ENCODE results near the gene ZNF536.
A peak's percentile ranks its signal among the peaks of the same experiment; 100 is the strongest.
"Not testable (repeated sequence)": the region's sequence is repeated elsewhere in the genome, so short reads cannot be mapped to it uniquely, and the experiment has no call there.

ZNF536 gene

DNA sequence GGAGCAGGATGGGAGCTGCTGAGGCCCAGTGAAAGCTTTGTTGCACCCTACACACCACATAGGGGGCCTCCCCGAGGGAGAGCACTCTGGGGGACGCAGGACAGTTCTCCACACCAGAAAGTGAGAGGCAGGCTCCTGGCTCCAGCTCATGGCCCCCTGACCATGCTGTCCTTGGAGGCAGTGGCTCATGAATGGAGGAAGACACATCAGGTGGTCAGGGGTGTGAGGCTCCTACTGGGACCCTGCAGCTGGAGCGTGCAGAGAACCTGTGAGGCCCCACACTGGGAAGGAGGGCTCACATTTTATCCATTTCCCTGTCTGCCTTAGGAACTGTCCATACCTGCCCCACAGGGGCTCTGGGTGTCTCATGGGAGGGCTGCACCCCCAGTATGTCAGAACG, 85.3 kb downstream of the ZNF536 start:
- DNase-seq (ENCODE audit: low read depth in 1 of 2, low spot score in 1 of 2): no peak
- no peak for TF ChIP-seq JUND (IDR thresholded peaks at IDR 0.05; ENCODE audit: low read depth)
- in situ Hi-C loops (cut with HindIII; ENCODE audit: low pct_unique_long_range_greater_than_20kb, low sequenced_read_pairs): no loop called here

- no peak for DNase-seq (ENCODE audit: low read depth in 1 of 2, low spot score in 1 of 2)
- in situ Hi-C loops (cut with HindIII; ENCODE audit: low pct_unique_long_range_greater_than_20kb, low sequenced_read_pairs): no loop called here
- no peak for TF ChIP-seq JUND (IDR thresholded peaks at IDR 0.05; ENCODE audit: low read depth)
These were observed 87.7 kb downstream of the ZNF536 start for GRCh38 chr19:30459859-30460258.

DNA sequence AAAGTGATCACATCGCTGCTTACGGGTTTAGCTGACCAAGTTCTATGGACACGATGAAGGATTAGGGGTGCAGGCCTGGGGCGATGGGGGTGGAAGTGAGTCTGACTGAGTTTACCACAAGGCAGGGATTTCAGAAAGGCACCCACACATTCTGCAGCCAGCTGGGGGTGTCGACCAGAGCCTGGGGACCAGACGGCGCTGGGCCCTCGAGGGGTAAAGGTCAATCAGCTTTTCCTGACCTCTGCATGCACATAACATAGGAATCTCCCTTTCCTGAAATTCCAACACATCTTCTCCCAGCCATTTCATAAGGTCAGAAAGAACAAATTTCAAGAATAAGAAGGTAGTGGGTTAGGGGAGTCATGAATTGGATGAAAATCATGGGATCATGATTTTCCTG, 92.0 kb downstream of the ZNF536 start:
- in situ Hi-C loops (cut with HindIII; ENCODE audit: low pct_unique_long_range_greater_than_20kb, low sequenced_read_pairs): no loop called here
- no peak for DNase-seq (ENCODE audit: low read depth in 1 of 2, low spot score in 1 of 2)
- no peak for TF ChIP-seq JUND (IDR thresholded peaks at IDR 0.05; ENCODE audit: low read depth)

DNA sequence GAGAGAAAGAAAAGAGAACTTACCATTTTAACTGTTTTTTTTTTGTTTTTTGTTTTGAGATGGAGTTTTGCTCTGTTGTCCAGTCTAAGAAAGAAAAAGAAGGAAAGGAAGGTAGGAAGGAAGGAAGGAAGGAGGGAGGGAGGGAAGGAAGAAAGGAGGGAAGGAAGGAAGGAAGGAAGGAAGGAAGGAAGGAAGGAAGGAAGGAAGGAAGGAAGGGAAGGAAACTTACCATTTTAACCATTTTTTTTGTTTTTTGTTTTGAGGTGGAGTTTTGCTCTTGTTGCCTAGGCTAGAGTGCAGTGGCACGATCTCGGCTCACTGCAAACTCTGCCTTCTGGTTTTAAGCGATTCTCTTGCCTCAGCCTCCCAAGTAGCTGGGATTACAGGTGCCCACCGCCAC, 94.4 kb downstream of the ZNF536 start:
- DNase-seq (ENCODE audit: low read depth in 1 of 2, low spot score in 1 of 2); in situ Hi-C loops (cut with HindIII; ENCODE audit: low pct_unique_long_range_greater_than_20kb, low sequenced_read_pairs): not testable (repeated sequence)

DNA sequence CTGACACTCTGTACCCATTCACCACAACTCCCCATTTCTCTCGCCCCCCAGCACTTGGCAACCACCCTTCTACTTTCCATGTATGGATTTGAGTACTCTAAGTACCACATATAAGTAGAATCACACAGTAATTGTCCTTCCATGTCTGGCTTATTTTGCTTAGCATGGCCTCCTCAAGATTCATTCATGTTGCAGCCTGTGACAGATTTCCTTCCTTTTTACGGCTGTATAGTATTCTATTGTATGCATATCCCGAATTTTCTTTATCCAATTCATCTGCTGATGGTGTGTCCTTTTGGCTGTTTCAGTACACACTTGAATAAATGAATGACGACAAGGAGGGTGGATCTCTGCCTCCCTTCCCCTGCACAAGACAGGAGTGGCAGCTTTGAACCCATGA, 95.1 kb downstream of the ZNF536 start:
- in situ Hi-C loops (cut with HindIII; ENCODE audit: low pct_unique_long_range_greater_than_20kb, low sequenced_read_pairs): no loop called here
- TF ChIP-seq JUND (IDR thresholded peaks at IDR 0.05; ENCODE audit: low read depth): no peak
- DNase-seq (ENCODE audit: low read depth in 1 of 2, low spot score in 1 of 2): no peak

GRCh38 chr19:30469774-30470173, 97.6 kb downstream of the ZNF536 start:
- in situ Hi-C loops (cut with HindIII; ENCODE audit: low pct_unique_long_range_greater_than_20kb, low sequenced_read_pairs): no loop called here
- no peak for TF ChIP-seq JUND (IDR thresholded peaks at IDR 0.05; ENCODE audit: low read depth)
- DNase-seq (ENCODE audit: low read depth in 1 of 2, low spot score in 1 of 2): no peak

- DNase-seq (ENCODE audit: low read depth in 1 of 2, low spot score in 1 of 2): no peak
- in situ Hi-C loops (cut with HindIII; ENCODE audit: low pct_unique_long_range_greater_than_20kb, low sequenced_read_pairs): no loop called here
- no peak for TF ChIP-seq JUND (IDR thresholded peaks at IDR 0.05; ENCODE audit: low read depth)
These were observed 99.3 kb downstream of the ZNF536 start for GRCh38 chr19:30471441-30471840.

DNA sequence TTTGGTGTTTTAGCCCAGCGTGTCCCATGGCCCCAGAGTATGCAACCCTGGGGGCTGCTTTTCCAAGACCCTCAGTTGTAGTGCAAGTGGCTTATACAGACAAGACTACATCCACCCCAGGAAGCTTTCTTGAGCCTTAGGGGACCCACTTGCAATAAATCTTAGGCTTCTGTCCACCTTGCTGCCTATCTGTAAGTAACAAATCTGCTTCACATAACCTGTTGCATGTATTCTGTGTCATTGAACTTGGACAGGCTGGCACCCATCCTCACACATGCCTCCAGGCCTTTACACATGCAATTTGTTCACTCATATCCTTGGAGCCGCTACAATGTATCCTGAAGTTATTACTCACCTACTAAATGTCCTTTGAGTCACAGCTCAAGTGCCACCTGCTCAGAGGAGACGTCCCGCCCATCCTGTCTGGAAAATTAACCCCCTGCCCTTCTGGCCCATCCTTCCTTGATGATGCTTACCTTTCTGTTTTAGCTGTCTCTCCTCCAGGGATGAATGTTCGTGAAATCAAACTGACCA, 101.2 kb downstream of the ZNF536 start:
- no peak for DNase-seq (ENCODE audit: low read depth in 1 of 2, low spot score in 1 of 2)
- in situ Hi-C loops (cut with HindIII; ENCODE audit: low pct_unique_long_range_greater_than_20kb, low sequenced_read_pairs): no loop called here
- TF ChIP-seq JUND (IDR thresholded peaks at IDR 0.05; ENCODE audit: low read depth): no peak

DNA sequence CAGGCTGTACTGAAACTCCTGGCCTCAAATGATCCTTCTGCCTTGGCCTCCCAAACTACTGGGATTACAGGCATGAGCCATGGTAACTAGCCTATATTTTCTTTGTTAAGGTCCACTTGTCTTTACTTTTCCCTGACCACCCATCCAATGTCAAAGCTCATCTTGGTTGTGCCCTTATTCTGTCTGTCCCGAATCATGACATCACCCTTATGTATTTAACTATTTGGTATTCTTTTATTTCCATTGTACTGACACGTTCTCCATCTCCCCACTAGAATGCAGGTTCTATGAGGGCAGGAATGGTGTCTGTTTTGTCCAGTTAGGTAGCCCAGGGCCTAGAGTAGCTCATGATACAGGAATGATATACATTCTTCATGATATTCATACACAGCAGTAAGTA, 104.8 kb downstream of the ZNF536 start:
- in situ Hi-C loops (cut with HindIII; ENCODE audit: low pct_unique_long_range_greater_than_20kb, low sequenced_read_pairs): no loop called here
- no peak for DNase-seq (ENCODE audit: low read depth in 1 of 2, low spot score in 1 of 2)
- no peak for TF ChIP-seq JUND (IDR thresholded peaks at IDR 0.05; ENCODE audit: low read depth)

GRCh38 chr19:30479231-30479630, 107.0 kb downstream of the ZNF536 start:
- DNase-seq (ENCODE audit: low read depth in 1 of 2, low spot score in 1 of 2): peak in 1 of 2 experiments; percentile 26
- in situ Hi-C loops (cut with HindIII; ENCODE audit: low pct_unique_long_range_greater_than_20kb, low sequenced_read_pairs): no loop called here

GRCh38 chr19:30480097-30480496, 107.9 kb downstream of the ZNF536 start:
- no peak for DNase-seq (ENCODE audit: low read depth in 1 of 2, low spot score in 1 of 2)
- no peak for TF ChIP-seq JUND (IDR thresholded peaks at IDR 0.05; ENCODE audit: low read depth)
- in situ Hi-C loops (cut with HindIII; ENCODE audit: low pct_unique_long_range_greater_than_20kb, low sequenced_read_pairs): no loop called here

More at GRCh38 chr19:30479231-30479630, 107.0 kb downstream of the ZNF536 start:
- TF ChIP-seq JUND (IDR thresholded peaks at IDR 0.05; ENCODE audit: low read depth): no peak

DNA sequence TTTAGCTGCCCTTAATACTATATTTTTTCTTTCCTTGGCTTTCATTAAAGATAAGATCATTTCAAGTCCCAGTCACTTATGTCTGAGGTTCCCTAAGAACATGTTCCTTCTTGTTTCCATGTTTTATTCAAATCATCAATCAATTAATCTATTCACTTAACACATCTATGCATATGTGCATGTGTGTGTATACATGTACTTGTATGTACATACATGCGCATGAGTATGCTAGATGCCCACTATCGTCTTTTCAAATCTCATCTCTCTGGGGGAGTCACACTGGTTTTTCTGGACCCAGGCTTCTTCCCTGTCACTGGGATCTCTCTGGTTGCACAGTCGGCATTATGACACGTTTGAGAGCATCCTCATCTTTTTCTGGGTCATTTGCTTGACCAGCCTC, 108.9 kb downstream of the ZNF536 start:
- in situ Hi-C loops (cut with HindIII; ENCODE audit: low pct_unique_long_range_greater_than_20kb, low sequenced_read_pairs): no loop called here
- no peak for TF ChIP-seq JUND (IDR thresholded peaks at IDR 0.05; ENCODE audit: low read depth)
- no peak for DNase-seq (ENCODE audit: low read depth in 1 of 2, low spot score in 1 of 2)

DNA sequence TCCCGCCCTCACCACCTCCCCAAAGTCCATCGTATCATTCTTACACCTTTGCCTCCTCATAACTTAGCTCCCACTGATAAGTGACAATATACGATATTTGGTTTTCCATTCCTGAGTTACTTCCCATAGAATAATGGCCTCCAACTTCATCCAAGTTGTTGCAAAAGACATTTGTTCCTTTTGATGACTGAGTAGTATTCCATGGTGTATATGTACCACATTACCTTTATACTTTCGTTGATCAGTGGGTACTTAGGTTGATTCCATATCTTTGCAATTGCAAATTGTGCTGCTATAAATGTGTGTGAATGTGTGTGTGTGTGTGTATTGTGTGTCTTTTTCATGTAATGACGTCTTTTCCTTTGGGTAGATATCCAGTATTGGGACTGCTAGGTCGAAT, 109.6 kb downstream of the ZNF536 start:
- TF ChIP-seq JUND (IDR thresholded peaks at IDR 0.05; ENCODE audit: low read depth): no peak
- in situ Hi-C loops (cut with HindIII; ENCODE audit: low pct_unique_long_range_greater_than_20kb, low sequenced_read_pairs): no loop called here
- no peak for DNase-seq (ENCODE audit: low read depth in 1 of 2, low spot score in 1 of 2)

DNA sequence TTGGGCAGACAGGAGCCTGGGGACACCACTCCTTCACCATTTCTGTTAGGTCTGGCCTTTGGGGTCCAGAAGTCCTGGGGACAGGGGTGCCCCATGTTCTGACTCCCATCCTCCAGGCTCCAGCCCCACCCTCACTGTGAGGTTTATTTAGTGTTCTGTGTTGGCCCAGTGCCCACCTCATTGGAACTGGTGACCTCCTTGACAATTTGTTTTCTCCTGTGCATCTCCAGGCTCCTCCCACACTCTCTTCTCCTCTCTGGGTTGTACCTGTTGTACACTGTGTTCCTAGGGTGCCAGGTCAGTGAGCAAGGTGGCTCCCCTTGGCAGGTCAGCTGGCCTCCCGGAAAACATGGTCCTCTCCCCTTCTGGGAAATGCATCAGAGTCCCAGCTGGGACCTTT, 110.8 kb downstream of the ZNF536 start:
- TF ChIP-seq JUND (IDR thresholded peaks at IDR 0.05; ENCODE audit: low read depth): no peak
- in situ Hi-C loops (cut with HindIII; ENCODE audit: low pct_unique_long_range_greater_than_20kb, low sequenced_read_pairs): no loop called here
- no peak for DNase-seq (ENCODE audit: low read depth in 1 of 2, low spot score in 1 of 2)

DNA sequence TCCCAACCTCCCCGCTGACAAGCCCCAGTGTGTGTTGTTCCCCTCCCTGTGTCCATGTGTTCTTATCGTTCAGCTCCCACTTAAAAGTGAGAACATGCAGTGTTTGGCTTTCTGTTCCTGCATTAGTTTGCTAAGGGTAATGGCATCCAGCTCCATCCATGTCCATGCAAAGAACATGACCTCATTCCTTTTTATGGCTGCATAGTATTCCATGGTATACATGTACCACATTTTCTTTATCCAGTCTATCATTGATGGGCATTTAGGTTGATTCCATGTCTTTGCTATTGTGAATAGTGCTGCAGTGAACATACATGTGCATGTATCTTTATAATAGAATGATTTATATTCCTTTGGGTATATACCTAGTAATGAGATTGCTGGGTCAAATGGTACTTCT, 114.1 kb downstream of the ZNF536 start:
- in situ Hi-C loops (cut with HindIII; ENCODE audit: low pct_unique_long_range_greater_than_20kb, low sequenced_read_pairs); DNase-seq (ENCODE audit: low read depth in 1 of 2, low spot score in 1 of 2): not testable (repeated sequence)
